HG03442 (cell line): ENCODE measurements around the gene CLHC1.
"Not testable (repeated sequence)": the region's sequence is repeated elsewhere in the genome, so short reads cannot be mapped to it uniquely, and the experiment has no call there.

Experiments used
- ATAC-seq: cut with Tn5 transposase; IDR thresholded peaks from one replicate; pipeline ENCODE4 v1.9.1; 2021; ENCODE audit warnings: mild to moderate bottlenecking, moderate library complexity; ENCODE audit not compliant: unreplicated experiment

CLHC1 gene

GRCh38 chr2:55232084-55232862, at the start of gene CLHC1, which contains the start of gene RPS27A:
CLHC1 (minus strand) TSS chr2:55232293; CDS start chr2:55222411, 9,882 bp downstream.
RPS27A (plus strand) TSS chr2:55232688; CDS start chr2:55232825, 137 bp downstream.
- peak; percentile 90 for ATAC-seq

DNA sequence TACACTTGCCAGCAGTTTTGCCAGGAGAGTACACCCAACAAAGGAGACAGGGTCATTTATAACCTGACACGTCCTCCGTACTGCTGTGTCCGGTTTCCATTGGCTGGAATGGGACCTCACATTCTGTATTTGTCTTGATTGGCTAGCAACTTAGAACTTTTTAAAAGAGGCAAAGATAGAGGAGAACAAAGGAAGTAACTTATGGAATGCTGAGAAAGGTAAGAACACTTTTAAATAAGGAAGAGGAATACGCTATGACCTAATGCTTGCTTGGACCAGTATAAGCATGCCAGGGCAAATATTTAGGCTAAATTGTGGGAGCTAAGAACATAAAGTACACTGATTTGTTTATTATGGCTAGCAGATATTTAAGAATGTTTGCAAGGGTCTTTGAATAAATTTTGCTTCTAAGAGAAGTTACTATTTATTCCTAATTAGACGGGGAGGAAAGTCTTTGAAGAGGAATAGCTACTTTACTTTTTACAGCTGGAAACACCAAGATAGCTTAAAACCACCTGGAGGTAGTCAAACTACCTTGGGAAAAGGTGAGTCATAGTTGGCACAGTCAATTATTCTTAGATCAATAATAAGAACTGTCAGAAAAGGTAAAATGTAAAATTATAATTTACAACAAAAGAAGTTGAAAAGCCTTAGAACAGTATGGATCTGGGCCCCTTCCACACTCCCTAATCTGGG, 48.9 kb upstream of the CLHC1 start:
- not testable (repeated sequence) for ATAC-seq

DNA sequence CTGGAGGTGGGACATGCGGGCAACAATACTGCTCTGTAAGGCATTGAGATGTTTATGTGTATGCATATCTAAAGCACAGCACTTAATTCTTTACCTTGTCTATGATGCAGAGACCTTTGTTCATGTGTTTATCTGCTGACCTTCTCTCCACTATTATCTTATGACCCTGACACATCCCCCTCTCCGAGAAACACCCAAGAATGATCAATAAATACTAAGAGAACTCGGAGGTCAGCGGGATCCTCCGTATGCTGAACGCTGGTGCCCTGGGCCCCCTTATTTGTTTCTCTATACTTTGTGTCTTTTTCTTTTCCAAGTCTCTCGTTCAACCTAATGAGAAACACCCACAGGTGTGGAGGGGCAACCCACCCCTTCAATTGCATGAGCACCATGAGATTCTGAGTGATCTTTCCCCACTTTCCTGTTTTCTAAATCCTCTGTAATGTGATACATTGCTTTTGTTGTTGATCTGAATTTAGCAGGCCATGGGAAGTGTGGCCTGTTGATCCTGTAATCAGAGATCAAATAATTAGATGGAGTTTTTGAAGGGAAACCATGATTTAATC, 47.8 kb upstream of the CLHC1 start:
- not testable (repeated sequence) for ATAC-seq

- ATAC-seq: not testable (repeated sequence)
These were observed 47.2 kb upstream of the CLHC1 start for GRCh38 chr2:55279214-55279835.

- ATAC-seq: no peak
These were observed 45.2 kb upstream of the CLHC1 start for GRCh38 chr2:55277310-55277709.

DNA sequence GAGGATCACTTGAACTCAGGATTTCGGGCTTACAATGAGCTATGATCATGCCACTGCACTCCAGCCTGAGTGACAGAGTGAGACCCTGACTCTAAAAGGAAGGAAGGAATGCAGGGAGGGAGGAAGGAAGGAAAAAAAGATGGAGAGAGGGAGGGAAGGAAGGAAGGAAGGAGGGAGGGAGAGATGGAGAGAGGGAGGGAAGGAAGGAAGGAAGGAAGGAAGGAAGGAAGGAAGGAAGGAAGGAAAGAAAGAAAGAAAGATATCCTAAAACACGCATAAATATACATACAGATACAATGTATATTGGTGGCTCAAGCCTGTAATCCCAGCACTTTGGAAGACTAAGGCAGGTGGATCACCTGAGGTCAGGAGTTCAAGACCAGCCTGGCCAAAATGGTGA, 42.3 kb upstream of the CLHC1 start:
- ATAC-seq: not testable (repeated sequence)

DNA sequence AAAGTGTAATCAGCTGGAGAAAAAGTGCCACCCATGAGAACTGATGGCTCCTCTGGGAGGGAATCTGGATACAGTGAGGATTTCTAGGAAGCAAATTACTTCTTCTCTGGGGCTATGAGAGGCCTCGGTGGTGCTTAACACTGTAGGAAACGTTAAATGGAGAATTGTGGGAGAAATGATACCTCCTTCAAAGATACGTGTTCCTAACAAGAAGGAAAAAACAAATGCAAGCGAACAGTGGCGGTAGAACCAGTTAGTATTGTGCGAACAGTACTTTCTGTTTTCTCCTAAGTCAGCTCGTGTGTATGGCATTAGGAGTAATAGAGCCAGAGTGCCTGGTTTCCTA, 37.5 kb upstream of the CLHC1 start:
- no peak for ATAC-seq

DNA sequence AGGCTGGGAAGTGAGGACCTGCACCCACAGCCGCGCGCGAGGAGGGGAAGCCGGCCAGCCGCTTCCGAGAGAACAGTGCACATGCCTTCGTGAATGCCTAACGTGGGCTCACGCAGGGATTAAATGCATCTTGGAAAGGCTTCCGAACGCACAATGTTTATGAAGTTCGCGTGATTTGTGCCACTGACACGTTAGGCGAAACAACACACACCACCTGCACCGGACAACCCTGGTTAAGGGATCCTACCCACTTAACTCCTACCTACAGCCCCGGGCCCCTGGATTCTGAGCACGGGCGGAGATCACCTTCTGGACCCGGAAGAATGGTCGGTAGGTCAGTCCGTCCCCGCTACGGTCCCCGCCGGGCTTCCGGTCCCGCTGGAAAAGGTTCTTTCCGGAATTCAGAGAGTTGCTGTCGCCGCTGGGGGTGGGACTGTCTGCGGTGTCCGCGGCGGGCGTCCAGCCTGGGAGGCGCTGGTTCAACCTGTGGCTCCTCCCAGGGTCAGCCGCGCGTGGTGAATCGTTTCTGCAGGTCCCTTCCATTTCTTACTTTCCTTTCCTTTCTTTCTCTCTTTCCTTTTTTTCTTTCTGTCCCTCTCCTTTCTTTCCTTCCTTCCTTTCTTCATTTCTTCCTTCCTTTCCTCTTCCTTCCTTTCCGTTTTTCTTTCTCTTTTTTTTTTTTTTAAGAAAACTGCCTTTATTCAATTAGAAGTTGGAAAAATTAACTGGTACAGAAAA, 37.0 kb upstream of the CLHC1 start, which contains the start of gene MTIF2:
Gene MTIF2 (minus strand): TSS at position 325 of the 738 bp plus-strand sequence. CDS start 5,373 bp downstream, outside the sequence.
- ATAC-seq: peak; percentile 98

- ATAC-seq: no peak
These were observed 36.3 kb upstream of the CLHC1 start for GRCh38 chr2:55268288-55268906.

DNA sequence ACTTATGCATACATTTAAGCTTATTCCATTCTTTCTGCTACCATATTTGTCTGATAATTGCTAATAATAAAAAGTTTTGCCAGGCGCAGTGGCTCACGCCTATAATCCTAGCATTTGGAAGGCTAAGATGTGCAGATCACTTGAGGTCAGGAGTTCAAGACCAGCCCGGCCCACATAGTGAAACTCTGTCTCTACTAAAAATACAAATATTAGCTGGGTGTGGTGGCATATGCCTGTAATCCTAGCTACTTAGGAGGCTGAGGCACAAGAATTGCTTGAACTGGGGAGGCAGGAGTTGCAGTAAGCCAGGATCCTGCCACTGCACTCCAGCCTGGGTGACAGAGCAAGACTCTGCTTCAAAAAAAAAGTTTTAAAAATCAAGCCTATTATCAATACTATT, 27.5 kb upstream of the CLHC1 start:
- not testable (repeated sequence) for ATAC-seq

- ATAC-seq: no peak
These were observed 20.7 kb upstream of the CLHC1 start for GRCh38 chr2:55252832-55253231.

DNA sequence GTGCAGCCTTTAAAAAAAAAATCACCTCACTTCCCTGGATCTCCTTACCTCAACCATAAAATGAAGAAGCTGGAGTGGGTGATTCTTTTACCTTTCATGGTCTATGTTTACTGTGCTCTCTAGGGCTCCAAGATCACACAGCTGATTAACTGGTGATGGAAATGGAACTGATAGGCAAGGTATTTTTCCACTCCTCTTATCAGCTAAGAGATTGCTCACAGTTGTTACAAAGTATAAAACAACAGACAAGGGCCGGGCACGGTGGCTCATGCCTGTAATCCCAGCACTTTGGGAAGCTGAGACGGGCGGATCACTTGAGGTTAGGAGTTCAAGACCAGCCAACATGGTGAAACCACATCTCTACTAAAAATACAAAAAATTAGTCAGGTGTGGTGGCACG, 14.9 kb upstream of the CLHC1 start:
- ATAC-seq: no peak

GRCh38 chr2:55245411-55245810, 13.3 kb upstream of the CLHC1 start:
- no peak for ATAC-seq

- ATAC-seq: no peak
These were observed 10.5 kb upstream of the CLHC1 start for GRCh38 chr2:55242617-55243016.

DNA sequence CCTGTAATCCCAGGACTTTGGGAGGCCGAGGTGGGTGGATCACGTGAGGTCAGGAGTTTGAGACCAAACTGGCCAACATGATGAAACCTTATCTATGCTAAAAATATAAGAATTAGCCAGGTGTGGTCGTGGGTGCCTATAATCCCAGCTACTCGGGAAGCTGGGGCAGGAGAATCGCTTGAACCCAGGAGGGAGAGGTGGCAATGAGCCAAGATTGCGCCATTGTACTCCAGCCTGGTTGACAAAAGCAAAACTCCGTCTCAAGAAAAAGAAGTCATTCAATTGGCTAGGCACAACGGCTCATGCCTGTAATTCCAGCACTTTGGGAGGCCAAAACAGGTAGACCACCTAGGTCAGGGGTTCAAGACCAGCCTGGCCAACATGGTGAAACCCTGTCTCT, 9.5 kb upstream of the CLHC1 start:
- ATAC-seq: not testable (repeated sequence)

DNA sequence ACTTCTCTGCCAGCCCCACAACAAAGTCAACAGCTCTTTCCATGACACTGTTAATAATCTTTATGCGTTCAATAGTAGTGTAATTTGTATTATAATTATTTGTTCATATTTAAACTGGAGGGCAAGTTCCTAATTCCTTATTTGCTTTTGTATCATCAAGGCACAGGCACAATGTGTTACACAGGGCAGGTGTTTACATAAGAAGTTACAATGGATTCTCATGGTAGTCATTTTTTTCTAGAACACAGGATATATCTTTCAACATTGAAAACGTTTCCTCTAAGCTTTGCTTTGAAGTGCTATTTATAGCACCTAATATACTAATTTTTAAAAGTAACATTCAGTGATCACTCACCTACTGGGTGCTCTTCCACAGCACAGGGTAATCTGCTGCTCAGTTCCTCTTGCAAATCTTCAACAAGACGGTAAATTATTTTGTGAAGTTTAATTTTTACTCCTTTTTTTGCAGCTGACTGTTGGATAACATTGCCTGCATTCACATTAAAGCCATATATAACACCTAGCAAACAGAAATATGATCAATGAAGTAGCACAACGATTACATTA, 7.6 kb upstream of the CLHC1 start:
- no peak for ATAC-seq

- no peak for ATAC-seq
These were observed 5.0 kb upstream of the CLHC1 start for GRCh38 chr2:55236992-55237543.

DNA sequence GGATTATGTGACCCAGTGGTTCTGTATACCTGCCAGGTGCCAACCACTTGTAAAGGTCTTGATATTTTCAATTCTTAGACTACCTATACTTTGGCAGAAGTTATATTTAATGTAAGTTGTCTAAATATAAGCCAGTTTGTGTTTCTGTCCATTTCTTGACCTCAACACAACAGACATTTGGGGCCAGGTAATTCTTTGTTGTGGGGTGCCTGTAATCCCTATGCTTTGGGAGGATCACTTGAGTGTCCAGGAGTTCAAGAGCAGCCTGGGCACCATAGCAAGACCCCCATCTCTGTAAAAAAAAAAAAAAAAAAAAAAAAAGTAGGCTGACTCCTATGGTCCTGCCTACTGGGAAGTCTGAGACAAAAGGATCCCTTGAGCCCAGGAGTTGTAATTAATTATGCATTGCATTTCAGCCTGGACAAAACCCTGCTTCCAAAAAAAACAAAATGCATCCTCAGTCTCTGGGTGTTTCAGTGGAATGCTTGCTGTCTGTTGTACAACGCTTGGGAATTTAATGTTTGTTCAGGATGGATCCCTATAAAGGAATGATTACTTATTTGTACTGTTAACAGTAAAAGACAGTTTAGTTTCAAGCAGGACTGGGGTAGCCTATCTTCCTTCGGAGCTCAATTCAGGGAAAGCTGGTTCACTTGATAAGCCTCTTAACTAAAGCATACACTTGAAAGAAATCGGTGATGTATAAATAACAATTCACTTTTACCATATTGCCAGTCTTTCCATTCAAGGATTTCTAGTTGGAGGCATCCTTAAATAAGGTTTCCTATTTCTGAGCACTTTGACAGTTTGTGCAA, 3.8 kb upstream of the CLHC1 start:
- no peak for ATAC-seq

GRCh38 chr2:55233658-55233940, 1.5 kb upstream of the CLHC1 start:
- no peak for ATAC-seq
